ENCODE results near the gene WDR62. TPM values are rescaled to one million over a fixed set of nuclear protein-coding genes. Genes with fewer than 3 reads are reported as not detected.
"Not testable (repeated sequence)": the region's sequence is repeated elsewhere in the genome, so short reads cannot be mapped to it uniquely, and the experiment has no call there.

WDR62 gene
- total RNA-seq, 1 donor = 10.1 TPM

DNA sequence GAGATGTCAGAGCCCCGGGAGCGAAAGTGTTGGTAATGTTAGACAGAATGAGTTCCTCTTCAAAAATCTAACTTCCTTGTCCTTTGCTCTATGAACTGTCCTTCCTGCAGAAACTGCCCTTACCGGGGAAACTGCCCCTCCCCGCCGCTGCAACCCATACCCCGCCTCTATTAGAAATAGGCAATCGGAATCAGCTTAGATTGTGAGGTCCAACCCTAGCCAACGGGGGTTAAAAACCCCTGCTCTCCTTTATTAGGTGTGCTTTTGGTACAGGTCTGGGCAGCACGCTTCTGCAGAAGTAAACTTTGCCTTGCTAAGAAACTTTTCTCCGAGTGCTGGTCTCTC lies 73.7 kb downstream of the WDR62 start:
- no peak for DNase-seq (ENCODE audit: low read depth)
- peak overlapping the region; percentile 60 for H3K4me3 ChIP-seq (ENCODE audit: low read depth, low read length)
- TF ChIP-seq, protein P1, sequence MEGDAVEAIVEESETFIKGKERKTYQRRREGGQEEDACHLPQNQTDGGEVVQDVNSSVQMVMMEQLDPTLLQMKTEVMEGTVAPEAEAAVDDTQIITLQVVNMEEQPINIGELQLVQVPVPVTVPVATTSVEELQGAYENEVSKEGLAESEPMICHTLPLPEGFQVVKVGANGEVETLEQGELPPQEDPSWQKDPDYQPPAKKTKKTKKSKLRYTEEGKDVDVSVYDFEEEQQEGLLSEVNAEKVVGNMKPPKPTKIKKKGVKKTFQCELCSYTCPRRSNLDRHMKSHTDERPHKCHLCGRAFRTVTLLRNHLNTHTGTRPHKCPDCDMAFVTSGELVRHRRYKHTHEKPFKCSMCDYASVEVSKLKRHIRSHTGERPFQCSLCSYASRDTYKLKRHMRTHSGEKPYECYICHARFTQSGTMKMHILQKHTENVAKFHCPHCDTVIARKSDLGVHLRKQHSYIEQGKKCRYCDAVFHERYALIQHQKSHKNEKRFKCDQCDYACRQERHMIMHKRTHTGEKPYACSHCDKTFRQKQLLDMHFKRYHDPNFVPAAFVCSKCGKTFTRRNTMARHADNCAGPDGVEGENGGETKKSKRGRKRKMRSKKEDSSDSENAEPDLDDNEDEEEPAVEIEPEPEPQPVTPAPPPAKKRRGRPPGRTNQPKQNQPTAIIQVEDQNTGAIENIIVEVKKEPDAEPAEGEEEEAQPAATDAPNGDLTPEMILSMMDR (IDR thresholded peaks at IDR 0.05; ENCODE audit: insufficient read depth, low read length) = no peak

DNA sequence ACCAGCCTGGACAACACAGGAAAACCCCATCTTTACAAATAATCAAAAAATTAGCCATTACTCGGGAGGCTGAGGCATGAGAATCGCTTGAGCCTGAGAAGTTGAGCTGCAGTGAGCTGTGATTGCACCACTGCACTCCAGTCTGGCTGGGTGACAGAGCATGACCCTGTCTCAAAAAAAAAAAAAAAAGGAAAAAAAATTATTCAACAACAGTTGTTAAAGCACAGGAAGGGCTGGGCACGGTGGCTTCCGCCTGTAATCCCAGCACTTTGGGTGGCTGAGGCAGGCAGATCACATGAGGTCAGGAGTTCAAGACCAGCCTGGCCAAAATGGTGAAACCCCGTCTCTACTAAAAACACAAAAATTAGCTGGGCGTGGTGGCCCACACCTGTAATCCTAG lies 76.5 kb downstream of the WDR62 start:
- H3K4me3 ChIP-seq (ENCODE audit: low read depth, low read length); DNase-seq (ENCODE audit: low read depth): not testable (repeated sequence)

DNA sequence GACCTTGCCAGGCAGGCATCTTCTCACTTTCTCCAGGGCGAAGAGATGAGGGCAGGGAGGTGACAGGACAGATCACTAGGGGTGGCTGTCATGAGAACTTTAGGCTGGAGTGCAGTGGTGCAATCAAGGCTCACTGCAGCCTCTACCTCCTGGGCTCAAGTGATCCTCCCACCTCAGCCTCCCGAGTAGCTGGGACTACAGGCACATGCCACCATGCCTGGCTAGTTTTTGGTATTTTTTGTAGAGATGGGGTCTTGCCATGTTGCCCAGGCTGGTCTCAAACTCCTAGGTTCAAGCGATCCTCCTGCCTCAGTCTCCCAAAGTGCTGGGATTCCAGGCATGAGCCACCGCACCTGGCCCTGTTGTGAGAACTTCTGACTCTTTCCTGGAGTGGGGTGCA lies 80.2 kb downstream of the WDR62 start:
- DNase-seq (ENCODE audit: low read depth); H3K4me3 ChIP-seq (ENCODE audit: low read depth, low read length): not testable (repeated sequence)

DNA sequence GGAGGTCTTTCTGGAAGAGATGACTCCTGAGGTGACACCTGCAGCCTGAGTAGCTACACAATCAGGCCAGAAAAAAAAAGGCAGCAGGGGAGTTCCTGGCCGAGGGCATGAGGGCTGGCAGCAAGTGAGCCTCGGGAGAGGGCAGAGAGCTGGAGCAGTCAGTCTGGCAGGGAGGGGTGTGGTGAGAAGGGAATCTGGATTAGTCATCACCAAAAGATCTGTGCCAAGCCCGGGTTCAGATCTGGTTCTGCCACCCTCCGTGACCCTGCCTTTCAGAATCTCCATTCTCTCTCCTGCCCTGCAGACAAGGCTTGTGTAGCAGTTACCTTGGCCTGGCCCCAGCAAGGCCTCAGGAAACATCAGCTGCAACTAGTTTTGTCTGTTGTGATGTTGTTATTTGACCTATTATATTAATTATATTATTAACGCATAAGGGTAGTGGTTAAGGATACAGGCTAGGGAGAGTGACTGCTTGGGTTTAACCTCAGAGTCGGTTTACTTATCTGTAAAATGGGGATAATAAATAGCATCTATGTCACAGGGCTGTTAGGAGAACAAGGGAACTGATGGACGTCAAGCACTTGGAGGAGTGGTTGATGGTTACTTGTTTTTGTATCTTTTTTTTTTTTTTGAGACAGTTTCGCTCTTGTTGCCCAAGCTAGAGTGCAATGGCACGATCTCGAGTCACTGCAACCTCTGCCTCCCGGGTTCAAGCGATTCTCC lies 82.4 kb downstream of the WDR62 start:
- H3K4me3 ChIP-seq (ENCODE audit: low read depth, low read length) = no peak overlapping the region
- DNase-seq (ENCODE audit: low read depth) = peak; percentile 72
- TF ChIP-seq, protein P1 (IDR thresholded peaks at IDR 0.05; ENCODE audit: insufficient read depth, low read length) = no peak

DNA sequence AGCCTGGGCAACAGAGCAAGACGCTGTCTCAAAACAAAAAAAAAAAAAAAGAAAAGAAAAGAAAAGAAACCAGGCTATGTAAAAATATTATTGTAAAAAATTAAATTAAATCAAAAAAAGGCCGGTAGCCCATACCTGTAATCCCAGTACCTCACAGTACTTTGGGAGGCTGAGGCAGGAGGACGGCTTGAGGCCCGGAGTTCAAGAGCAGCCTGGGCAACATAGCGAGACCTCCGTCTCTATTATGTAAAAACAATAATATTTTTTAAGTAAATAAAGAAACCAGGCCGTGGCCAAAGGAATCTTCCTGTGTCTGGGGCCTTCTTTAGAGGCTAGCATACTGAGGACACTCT lies 84.4 kb downstream of the WDR62 start:
- H3K4me3 ChIP-seq (ENCODE audit: low read depth, low read length) = peak overlapping the region; percentile 94
- TF ChIP-seq, protein P1 (IDR thresholded peaks at IDR 0.05; ENCODE audit: insufficient read depth, low read length) = no peak
- no peak for DNase-seq (ENCODE audit: low read depth)

DNA sequence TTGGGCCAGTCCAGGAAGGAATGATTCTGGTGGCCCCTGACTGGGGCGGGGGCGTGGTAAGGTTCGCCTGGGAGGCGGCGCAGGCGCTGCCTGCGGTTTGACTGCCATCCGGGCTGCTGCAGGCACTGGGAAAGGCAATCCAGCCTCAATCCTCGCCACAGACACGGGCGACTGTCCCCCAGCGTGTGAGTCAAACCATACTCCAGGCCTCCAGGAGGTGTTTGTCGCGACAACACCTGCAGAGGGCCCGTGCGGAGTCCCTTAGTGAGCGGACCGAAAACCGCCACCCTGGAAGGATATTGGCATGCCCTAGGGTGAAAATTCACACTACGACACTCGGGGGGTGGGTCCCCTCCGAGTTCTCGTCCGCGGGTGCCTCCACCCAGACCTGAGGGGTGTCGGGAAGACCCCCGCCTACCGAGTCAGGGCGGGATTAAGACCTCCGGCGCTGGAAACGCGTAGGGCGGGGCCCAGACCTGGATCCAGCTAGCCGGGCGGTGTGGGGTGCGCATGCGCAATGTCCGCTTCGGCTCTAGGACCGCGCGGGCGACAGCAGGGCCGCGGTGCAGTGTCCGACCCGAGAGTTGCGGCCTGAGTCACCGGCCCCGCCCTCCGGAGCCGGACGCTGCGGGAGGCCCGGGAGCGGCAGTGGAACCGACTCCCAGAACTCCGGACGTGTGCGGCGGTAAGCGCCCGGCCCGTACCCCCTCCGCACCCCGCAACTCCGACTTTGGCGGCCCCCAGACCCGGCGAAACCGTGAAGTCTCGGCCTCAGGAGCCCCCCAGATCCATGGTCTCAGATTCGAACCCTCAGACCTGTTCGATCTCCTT lies 85.0 kb downstream of the WDR62 start, which contains the start of gene CAPNS1:
CAPNS1 (plus strand) TSS at position 594 of the 831 bp plus-strand sequence. CDS start 946 bp downstream, outside the sequence.
- TF ChIP-seq, protein P1 (IDR thresholded peaks at IDR 0.05; ENCODE audit: insufficient read depth, low read length) = no peak
- DNase-seq (ENCODE audit: low read depth) = peak; percentile 94

DNA sequence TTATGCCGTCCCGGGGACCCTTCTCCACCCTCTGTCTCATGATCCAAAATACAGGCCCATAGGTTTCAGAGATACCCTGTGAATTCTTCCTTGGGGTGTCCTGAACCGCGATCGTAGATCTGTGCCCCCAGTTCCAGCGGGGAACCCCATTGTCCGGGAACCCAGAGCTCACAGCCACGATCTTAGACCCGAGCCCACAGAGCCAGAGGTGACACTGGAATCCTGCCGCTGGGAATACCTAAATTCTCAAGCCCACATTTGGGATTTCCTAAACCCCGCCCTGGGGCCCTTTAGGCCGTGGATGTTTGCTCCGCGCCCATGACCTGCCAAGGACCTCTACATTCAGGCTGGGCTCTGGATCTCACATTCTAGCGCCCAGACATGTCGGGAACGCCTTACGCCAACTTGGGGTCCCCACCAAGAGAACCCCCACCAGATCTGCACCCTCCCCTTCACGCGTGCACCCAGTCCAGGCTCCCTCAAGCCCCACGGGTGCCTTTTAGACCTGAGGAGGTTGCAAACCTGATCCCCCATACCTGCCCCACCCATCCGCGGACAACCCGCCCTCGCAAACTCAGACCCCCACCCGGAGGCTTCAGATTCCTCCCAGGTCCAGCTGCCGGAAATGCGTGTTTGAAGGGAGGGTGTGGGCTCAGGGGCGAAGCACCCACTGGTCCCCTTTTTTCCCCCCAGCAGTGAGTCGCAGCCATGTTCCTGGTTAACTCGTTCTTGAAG lies 85.8 kb downstream of the WDR62 start:
- H3K4me3 ChIP-seq (ENCODE audit: low read depth, low read length) = peak overlapping the region; percentile 94
- DNase-seq (ENCODE audit: low read depth) = peak; percentile 42
- TF ChIP-seq, protein P1 (IDR thresholded peaks at IDR 0.05; ENCODE audit: insufficient read depth, low read length) = no peak

More for the DNA sequence above, 85.0 kb downstream of the WDR62 start, which contains the start of gene CAPNS1:
- H3K4me3 ChIP-seq (ENCODE audit: low read depth, low read length) = peak within 1 kb of the TSS; percentile 94

Data from fibroblast of the aortic adventitia (primary cell).